HG03439 (cell line): ENCODE data around the gene PLGRKT.
A peak's percentile ranks its signal among the peaks of the same experiment; 100 is the strongest.
"Not testable (repeated sequence)": the region's sequence is repeated elsewhere in the genome, so short reads cannot be mapped to it uniquely, and the experiment has no call there.

Experiments used
- ATAC-seq: cut with Tn5 transposase; IDR thresholded peaks from one replicate; pipeline ENCODE4 v1.9.1; 2021; ENCODE audit warnings: mild to moderate bottlenecking, moderate library complexity; ENCODE audit not compliant: unreplicated experiment

Gene PLGRKT

DNA sequence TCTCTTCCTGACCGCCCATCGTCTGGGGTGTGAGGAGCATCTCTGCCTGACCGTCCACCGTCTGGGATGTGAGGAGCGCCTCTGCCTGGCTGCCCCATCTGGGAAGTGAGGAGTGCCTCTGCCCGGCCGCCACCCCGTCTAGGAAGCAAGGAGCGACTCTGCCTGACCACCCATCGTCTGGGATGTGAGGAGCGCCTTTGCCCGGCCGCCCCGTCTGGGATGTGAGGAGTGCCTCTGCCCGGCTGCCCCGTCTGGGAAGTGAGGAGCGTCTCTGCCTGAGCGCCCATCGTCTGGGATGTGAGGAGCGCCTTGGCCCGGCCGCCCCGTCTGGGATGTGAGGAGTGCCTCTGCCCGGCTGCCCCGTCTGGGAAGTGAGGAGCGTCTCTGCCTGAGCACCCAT, 4.4 kb downstream of the PLGRKT start:
- ATAC-seq, result not testable (repeated sequence)

- ATAC-seq, result not testable (repeated sequence)
Measured at GRCh38 chr9:5432890-5433289, 4.8 kb downstream of the PLGRKT start.

DNA sequence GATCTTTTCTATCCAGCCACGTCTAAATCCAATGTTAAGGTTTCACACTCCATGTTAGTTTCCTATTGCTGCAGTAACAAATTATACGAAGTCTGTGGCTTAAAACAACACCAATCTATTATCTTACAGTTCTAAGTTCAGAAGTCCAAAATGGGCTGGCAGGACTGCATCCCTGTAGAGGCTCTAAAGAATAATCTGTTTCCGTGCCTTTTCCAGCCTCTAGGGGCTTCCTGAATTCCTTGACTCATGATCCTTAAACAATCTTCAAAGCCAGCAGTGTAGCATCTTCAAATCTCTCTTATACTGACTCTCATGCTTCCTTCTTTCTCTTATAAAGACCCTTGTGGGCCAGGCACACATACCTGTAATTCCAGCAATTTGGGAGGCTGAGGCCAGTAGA, 6.8 kb downstream of the PLGRKT start:
- no peak for ATAC-seq

DNA sequence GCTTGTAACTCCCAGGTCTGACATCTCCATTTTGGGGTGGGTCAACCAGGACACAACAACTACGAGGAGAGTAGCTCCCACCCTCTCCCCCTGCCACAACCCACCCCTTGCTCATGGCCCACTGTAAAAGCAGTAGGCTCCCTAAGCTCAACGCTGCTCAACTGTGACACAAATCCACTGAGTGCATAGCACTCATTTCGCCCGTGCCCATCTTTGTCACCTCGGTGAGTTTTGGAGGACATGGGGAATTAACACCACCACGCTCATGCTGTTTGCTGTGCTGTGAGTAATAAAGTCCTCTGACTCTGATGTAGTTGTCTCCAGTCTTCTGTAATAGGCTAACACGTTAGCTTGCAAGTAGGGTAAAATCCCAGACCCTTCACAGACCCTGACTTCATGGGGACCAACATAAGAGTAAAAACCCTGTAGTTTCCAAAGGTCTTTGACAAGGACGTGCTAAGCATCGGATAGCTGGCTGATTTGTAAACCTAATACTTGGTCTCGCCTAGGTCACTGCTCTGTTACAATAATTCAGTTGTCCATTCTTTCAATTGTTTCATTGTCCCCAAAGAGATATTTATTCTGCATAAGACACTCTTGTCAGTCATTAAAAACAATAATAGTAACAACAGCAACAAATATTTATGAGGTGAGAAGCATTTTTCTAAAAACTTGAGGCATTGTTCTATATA, 7.7 kb downstream of the PLGRKT start:
- ATAC-seq, result no peak

GRCh38 chr9:5428794-5429528, 8.8 kb downstream of the PLGRKT start:
- ATAC-seq, result no peak

GRCh38 chr9:5428172-5428571, 9.6 kb downstream of the PLGRKT start:
- no peak for ATAC-seq

DNA sequence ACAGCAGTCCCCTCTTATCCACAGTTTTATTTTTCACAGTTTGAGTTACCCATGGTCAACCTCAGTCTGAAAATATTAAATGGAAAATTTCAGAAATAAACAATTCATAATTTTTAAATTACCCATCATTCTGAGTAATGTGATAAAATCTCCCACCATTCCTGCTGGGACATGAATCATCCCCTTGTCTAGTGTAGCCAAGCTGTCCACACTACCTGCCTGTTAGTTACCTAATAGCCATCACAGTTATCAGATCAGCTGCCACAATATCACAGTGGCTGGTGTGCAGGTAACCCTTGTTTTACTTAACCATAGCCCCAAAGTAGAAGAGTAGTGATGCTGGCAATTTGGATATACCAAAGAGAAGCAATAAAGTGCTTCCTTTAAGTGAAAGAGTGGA, 10.7 kb downstream of the PLGRKT start:
- no peak for ATAC-seq

DNA sequence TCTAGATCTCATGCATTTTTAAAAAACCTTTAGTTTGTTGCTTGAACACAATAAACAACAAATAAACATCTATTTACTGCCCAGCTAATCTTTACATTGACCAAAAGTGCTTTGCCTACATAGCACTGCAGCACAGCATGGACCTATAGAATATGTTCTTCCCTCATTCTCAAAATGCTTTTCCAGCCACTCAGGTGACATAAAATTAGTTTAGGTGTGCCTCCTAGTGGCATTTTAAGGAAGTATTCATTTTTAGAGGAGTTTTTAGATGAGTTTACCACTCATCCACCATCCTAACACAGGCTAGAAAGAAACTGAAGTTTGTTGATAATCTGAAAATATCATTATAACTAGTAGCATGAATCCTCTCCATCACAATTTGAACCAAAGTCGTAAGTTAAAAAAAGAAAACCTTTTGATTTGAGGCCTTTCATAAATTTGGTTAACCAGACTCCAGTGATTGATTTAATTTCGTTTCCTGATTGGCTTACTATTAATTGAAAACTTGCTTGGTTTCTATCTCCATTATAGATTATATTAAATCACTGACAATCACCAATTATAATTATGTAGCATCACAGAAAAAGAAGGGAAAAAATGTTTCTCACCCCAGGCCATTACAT, 12.6 kb downstream of the PLGRKT start:
- no peak for ATAC-seq

DNA sequence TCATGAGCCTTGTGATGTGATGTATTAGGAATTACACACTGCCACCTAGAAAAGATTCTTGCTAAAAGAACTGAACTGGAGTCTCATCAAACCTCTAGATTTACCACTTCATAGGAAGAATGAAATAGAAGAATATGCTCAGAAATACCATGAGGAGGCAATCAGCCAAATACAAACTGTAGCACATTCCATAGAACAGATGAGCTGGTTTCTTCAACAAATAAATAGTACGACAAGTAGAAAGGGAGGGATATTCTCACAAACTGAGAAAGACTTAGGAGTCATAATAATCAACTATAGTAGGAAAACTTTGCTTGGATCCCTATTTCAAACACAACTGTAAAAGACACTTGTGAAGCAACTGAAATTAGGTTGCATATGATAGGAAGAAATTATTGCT, 15.4 kb downstream of the PLGRKT start:
- no peak for ATAC-seq

- no peak for ATAC-seq
Measured at GRCh38 chr9:5421163-5421562, 16.6 kb downstream of the PLGRKT start.

DNA sequence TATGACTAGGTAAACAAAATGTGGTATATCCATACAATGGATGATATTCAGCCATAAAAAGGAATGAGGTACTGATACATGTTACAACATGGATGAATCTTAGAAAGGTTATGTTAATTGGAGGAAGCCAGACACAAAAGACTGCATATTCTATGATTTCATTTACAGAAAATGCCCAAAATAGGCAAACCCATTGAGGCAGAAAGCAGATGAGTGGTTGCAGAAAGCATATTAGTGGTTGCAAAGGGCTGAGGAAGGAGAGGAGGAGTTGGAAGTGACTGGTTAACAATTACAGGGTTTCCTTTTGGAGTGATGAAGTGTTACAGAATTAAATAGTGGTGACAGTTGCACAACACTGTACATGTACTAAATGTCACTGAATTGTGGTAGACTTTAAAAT, 17.7 kb downstream of the PLGRKT start:
- no peak for ATAC-seq

GRCh38 chr9:5418481-5418880, 19.2 kb downstream of the PLGRKT start:
- ATAC-seq, result no peak

GRCh38 chr9:5416953-5417352, 20.8 kb downstream of the PLGRKT start:
- no peak for ATAC-seq

- ATAC-seq, result no peak
Measured at GRCh38 chr9:5408596-5408995, 29.1 kb downstream of the PLGRKT start.

- ATAC-seq, result no peak
Measured at GRCh38 chr9:5402217-5402616, 35.5 kb downstream of the PLGRKT start.

- ATAC-seq, result not testable (repeated sequence)
Measured at GRCh38 chr9:5397547-5397946, 40.2 kb downstream of the PLGRKT start.

DNA sequence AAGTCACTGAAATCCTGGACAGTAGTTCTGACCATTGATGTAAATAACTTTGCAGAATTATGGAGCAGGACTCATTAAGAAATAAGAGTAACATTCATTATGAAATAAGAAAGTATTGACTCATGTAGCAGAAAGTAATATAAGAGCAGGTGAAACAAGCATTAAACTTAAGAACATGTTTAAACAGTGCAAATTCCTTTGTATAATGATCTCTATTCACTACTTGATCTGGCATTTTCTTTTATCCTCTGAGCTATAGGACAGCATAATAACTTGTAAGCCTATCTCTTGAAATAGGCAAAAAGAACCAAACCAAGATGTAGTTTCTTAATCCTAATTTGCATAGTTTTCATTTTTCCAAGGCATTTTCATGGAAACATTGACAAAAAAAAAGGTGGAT, 42.3 kb downstream of the PLGRKT start:
- no peak for ATAC-seq

- ATAC-seq, result not testable (repeated sequence)
Measured at GRCh38 chr9:5393976-5394375, 43.7 kb downstream of the PLGRKT start.

DNA sequence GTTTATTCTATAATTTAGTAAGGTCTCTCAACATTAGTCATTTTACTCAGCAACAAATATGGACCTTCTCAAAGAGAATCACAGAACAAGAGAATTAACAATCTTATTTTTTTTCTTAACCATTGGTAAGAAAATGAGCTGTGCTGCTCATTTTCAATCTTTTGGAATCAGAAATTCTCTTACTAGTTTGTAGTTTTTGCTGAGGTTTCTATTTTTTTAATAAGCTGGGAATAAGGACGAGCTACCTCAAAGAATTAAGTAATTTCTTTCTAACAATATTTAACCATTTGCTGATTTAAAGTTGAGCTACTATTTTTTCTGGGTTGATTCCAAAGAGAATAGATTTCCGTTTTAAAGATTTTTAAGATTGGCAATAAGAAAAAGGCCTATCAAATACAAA, 44.2 kb downstream of the PLGRKT start:
- no peak for ATAC-seq

- no peak for ATAC-seq
Measured at GRCh38 chr9:5392285-5392684, 45.4 kb downstream of the PLGRKT start.

DNA sequence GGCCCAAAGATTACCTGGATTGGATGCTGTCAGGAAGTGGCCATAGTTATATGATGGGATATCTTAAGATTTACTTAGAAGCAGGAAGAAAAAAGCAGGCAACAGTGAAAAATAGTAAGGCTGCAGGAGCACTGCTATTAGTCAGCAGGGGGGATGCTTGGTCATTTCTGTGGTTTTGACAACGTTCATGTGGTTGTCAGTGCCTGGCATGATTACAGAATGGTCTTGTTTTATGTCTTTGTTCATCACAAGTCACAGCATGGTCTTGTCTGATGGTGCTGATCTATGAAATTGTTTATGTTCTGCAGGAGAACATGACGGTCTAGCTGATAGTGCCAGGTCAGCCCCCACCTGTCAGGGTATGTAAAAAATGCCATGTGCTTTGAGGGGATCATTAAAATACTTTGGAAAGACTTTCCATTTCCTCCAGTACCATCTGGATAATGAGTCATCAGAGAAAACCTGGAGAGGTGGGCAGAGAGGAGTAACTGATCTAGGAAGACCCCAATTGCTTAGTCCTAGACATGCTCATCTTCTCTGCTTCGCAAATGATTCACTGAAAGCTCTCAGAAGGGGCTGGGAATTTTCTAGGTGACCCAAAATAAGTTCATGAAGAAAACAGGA, 48.5 kb downstream of the PLGRKT start:
- ATAC-seq, result peak; percentile 60
